HG02943 (cell line): ENCODE measurements around the gene PTCD2.

Experiments
- ATAC-seq: cut with Tn5 transposase; IDR thresholded peaks from one replicate; pipeline ENCODE4 v1.9.1; 2021; ENCODE audit warnings: mild to moderate bottlenecking, low read depth, moderate library complexity; ENCODE audit not compliant: unreplicated experiment

PTCD2 gene

DNA sequence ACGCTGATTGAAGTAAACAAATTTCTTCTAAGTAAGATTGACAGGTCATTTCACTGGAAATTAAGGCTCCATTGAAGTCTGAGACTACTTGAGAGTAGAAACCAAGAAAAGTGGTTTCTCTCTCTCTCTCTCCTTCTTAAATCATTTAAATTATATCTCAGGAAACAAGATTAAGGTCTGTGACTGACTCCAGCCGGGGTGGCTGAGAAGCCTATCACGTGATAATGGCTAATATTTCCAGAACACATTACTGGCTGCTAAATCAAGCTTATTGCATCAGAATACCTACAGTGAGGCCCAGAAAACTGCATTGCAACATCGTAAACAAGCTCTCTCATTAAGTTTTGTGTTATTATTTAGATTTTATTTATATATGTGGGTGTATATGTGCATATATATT, 88.4 kb downstream of the PTCD2 start:
- ATAC-seq = no peak

DNA sequence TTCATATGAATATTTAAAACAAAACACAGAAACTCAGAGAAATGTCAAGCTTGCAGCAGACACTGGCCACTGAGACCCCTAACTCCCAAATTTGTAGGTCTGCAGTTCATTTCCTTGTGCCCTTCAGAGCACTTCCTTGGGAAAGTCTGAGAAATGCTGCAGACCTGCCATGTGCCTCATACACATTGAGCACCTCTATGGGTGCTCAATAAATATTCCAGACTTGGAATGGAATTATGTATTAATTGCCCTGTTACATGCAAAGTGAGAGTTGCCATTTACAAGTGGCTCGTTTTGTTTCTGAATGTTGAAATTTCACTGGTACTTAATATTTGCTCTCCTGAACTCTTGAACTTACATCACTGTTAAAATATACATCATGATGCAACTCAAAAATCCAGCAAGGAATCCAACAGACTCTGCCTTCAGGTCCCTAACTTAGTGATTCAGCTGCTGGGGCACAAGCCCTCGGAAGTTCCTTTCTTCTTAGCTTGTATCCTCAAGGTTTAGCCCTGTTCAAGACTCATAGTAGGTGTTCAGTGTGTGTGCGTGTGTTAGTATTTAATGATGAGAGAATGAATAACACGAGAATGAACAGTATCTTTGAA, 90.6 kb downstream of the PTCD2 start:
- no peak for ATAC-seq

DNA sequence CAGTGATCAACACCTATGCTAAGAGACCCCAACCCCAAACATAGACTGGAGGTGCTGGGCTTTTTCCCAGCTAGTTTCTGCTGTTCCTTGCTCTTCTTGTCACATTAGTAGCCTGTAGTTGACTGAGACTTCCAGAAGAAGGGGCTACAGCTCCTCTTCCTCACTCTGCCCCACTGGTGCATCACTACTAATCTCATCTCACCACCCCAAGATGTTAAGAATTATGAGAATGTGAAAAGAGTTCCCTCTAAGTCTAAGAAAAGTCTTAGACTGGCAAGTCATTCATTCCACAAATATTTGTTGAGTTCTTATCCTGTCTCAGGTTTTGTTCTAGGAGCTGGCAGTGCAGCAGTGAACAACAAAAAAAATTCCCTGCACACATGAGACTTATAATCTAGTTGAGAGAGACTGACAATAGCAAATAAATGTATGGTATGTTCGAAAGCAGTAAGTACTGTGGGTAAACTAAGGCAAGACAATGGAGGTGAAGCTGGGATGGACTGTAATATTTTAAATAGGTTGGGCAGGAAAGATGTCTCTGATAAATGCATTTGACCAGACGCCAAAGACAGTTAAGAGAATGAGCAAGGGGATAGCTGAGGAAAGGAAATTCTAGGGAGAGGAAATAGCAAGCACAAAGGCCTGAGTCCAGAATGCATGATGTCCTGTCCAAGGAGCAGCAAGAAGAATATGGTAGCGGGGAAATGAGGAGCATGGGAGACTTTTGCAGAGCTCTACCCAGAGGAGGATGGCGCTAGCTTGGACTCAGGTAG, 92.3 kb downstream of the PTCD2 start:
- no peak for ATAC-seq

DNA sequence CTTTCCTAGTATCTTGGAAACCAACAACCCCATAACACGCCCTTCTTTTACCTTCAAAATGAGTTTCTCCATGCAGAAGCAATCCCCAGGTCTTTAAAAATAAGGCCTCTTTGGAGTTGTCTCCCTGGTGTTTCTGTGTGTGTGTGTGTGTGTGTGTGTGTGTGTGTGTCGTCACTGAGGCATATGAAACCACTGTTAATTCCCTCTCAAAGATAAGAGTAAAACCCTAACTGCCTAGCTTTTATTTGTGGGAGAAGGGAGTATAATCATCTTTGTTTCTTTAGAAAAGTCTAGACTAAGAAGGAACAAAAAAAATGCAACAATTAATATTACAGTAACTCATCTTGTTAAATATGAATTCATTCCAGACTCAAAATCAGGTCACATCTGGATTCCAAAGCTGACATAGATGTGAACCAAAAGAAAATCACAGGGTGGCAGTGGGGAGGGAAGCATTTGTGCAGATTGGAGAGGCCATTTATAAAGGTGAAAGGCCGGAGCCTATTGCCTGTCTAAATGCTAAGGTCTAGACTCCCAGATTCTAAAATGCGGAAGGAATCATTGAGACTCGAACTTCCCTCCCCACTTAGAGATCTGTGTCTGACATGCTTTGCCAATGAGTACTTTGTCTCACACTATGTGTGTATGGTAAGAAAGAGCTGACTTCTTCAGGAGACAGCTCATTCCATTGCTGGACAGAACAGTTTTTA, 95.6 kb downstream of the PTCD2 start:
- no peak for ATAC-seq

DNA sequence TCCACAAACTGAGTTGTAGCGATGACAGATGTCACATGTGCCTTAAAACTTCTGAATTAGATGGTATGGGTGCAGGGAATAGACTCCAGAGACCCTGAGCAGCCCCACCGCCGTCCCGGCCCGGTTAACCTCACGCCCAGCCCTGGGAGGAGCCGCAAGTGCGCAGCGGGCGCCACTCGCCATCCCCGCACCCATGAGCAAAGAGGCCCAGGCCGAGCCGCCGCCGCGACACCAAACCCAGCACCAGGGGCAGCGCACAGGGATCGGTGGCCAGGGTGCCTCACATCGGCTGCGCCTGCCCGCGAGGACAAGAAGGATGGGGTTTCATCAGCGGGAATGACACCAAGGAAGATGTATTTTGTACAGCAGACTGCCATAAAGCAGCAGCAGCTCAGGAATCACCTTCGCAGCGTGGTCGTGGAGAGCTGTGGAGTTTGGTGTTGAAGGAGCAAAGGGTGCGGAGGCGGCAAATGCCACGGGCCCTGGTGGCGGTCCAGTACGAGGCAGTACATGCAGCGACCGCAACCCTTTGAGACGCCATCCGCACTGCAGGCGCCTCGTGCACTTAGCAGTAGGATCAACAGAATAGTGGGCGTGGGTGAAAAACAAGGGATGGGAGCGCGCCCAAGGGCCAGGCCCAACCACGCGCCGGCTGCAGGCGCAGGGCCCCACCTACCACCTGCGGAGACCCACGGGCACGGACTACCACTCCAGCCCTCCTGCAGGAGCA, 97.3 kb downstream of the PTCD2 start:
- no peak for ATAC-seq
